Effector memory CD4-positive, alpha-beta T cell (primary cell): ENCODE results near the gene CSNK1A1L.
"Not testable (repeated sequence)": the region's sequence is repeated elsewhere in the genome, so short reads cannot be mapped to it uniquely, and the experiment has no call there.

Experiments used
- DNase-seq, 3 donors: peaks; one replicate each; pipeline ENCODE4 v3.0.0-alpha.2; 2020
- H3K27ac ChIP-seq: 2 replicates; pipeline ENCODE4 v1.7.0; 2013; ENCODE audit warnings: mild to moderate bottlenecking, low read length, moderate library complexity; ENCODE audit not compliant: insufficient read depth, poor library complexity, severe bottlenecking
- H3K27me3 ChIP-seq: replicated peaks from 2 replicates; pipeline ENCODE4 v1.7.0; 2013; ENCODE audit warnings: mild to moderate bottlenecking, low read length; ENCODE audit not compliant: insufficient read depth, control insufficient read depth, poor library complexity, severe bottlenecking
- H3K36me3 ChIP-seq: 2 replicates; pipeline ENCODE4 v1.7.0; 2013; ENCODE audit warnings: mild to moderate bottlenecking, low read length, moderate library complexity; ENCODE audit not compliant: control insufficient read depth, insufficient read depth
- H3K4me1 ChIP-seq: 2 replicates; pipeline ENCODE4 v1.7.0; 2013; ENCODE audit warnings: low read length, mild to moderate bottlenecking; ENCODE audit not compliant: control insufficient read depth, insufficient read depth, poor library complexity, severe bottlenecking
- H3K4me3 ChIP-seq: 2 replicates; pipeline ENCODE4 v1.7.0; 2013; ENCODE audit warnings: low read length, low read depth, mild to moderate bottlenecking; ENCODE audit not compliant: insufficient read depth, poor library complexity, severe bottlenecking
- H3K9me3 ChIP-seq: 2 replicates; pipeline ENCODE4 v1.7.0; 2013; ENCODE audit warnings: mild to moderate bottlenecking, low read length, moderate library complexity; ENCODE audit not compliant: control insufficient read depth

CSNK1A1L gene

DNA sequence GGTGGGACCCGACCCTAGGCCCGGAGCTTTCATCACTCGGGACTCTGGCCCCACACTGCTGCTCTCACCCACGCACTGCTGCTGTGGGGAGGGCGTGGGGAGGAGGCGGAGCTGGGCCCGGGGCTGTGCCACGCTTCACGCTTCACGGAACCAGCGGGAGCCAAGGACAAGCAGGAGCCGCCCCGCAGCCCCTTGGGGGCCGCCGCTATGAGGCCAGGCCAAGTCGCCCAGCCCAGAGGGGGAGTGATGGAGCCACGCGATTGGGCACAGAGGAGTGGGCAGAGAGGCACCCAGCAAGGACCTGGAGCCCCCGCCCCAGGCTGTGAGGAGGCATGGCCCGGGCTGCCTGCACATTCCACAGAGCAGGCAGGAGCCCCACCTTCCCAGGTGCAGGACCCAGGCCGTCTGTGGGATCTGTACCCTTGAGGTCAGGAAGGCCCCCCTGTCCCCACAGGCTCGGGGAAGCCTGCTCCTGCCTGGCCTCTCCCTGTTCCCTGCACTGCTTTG is 35.8 kb downstream of the CSNK1A1L start:
- Histone ChIP-seq H3K9me3 (no peaks in the 10 kb centered on the region), H3K4me1 (no peaks in the 10 kb centered on the region), H3K36me3 (no peaks in the 10 kb centered on the region), H3K27ac (no peak overlapping the region), H3K4me3 (no peak overlapping the region), H3K27me3 (no peaks in the 10 kb centered on the region)
- no peak for DNase-seq

- H3K4me3 ChIP-seq = no peak overlapping the region
- no peaks in the 10 kb centered on the region for H3K4me1 ChIP-seq
- H3K27ac ChIP-seq = no peak overlapping the region
- H3K27me3 ChIP-seq = no peaks in the 10 kb centered on the region
- no peaks in the 10 kb centered on the region for H3K9me3 ChIP-seq
- no peak for DNase-seq
- H3K36me3 ChIP-seq = no peaks in the 10 kb centered on the region
Measured at GRCh38 chr13:37068962-37069361, 36.5 kb downstream of the CSNK1A1L start.

- no peaks in the 10 kb centered on the region for H3K4me1 ChIP-seq
- H3K27ac ChIP-seq = no peak overlapping the region
- no peaks in the 10 kb centered on the region for H3K36me3 ChIP-seq
- H3K27me3 ChIP-seq = no peaks in the 10 kb centered on the region
- no peak for DNase-seq
- H3K9me3 ChIP-seq = no peaks in the 10 kb centered on the region
- H3K4me3 ChIP-seq = no peak overlapping the region
Measured at GRCh38 chr13:37067874-37068273, 37.6 kb downstream of the CSNK1A1L start.

DNA sequence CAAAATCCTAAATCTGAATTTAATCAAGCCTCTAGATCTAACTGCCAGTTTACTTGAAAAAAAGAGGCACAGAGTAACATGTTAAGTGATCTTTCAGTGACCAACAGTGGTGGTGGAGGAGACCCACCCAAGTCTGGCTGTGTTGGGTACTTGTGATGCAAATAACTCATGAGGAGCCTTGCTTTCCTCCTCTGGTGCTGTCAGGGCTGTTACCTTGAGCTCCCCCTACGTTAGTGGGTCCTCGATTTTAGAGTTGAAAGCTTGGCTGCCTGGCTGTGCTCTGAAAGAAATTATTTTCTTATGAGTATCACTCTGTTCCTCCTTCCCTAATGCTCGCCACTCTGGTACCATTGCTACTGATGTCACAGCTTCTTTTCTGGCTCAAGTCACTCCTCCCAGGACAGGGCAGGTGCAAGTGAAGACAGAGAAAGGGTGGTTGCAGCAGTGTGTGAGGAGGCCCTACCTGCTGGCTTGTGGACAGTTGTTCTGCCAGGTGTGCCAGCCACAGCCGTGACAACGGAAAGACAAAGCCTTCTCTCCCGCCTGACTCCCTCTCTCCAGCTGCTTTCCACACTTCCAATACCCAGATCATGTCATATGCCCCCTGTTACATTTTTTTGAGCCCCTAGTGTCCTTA is 39.5 kb downstream of the CSNK1A1L start:
- no peaks in the 10 kb centered on the region for H3K27me3 ChIP-seq
- H3K9me3 ChIP-seq = no peaks in the 10 kb centered on the region
- no peak overlapping the region for H3K4me3 ChIP-seq
- H3K4me1 ChIP-seq = no peaks in the 10 kb centered on the region
- no peak overlapping the region for H3K27ac ChIP-seq
- no peaks in the 10 kb centered on the region for H3K36me3 ChIP-seq
- no peak for DNase-seq

GRCh38 chr13:37059848-37060192 is 45.6 kb downstream of the CSNK1A1L start:
- Histone ChIP-seq H3K9me3 (no peaks in the 10 kb centered on the region), H3K27me3 (no peaks in the 10 kb centered on the region), H3K36me3 (peaks cover 4% of the 10 kb centered on the region), H3K4me3 (peak overlapping the region; percentile 89), H3K27ac (peak overlapping the region; percentile 94), H3K4me1 (peaks cover 9% of the 10 kb centered on the region)
- DNase-seq = no peak

DNA sequence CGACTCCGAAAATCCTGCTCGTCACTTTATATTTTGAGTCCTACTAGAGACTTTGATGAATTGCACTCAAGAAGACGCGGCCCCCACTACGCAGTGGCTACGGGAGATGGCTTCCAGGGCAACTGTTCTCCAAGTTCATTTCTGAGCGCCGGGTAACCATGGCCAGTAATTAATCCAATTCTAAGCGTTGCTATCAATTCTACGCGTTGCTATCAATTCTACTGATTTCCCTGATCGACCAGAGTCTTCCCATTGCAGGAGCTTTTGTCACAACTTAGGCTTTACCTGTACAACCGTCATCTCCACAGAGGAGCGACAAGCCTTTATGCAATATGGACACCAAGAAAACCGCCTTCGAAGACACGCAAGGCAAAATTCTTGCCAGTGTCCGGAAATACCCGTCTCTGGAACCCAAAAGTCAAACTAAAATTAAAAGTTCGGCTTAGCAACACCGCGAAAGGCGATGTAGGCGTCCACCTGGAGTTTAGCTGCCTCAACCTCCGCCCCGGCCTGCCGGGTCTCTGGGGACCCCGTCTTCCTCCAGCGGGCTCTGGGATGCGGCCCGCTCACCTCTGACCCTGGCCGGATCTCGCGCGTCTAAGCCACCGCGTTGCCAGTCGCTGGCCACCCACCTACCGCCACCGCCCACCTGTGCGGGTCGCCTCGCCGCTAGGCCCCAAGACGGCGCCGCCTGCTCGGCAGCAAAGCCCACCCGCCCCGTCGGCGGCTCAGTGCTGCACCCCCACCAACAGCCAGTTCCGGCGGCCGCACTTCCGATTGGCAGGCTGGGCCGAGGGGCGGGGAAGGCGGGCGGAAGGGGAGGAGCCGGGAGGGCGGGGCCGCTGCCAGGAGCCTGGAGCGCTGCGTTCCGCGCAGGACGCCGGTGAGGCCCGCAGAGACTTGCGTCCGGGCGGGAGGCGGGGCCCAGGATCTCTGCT is 46.3 kb downstream of the CSNK1A1L start, which contains the start of gene SUPT20H:
TSS of gene SUPT20H (minus strand) at position 779 of the 938 bp plus-strand sequence. CDS start 8,198 bp downstream, outside the sequence.
- peak within 1 kb of the TSS; percentile 89 for H3K4me3 ChIP-seq
- peak within 1 kb of the TSS; percentile 94 for H3K27ac ChIP-seq
- DNase-seq = peak; percentile 85 to 89 (median 89)
- H3K36me3 ChIP-seq = peaks cover 4% of the 10 kb centered on the region
- peaks cover 9% of the 10 kb centered on the region for H3K4me1 ChIP-seq
- no peaks in the 10 kb centered on the region for H3K27me3 ChIP-seq
- no peaks in the 10 kb centered on the region for H3K9me3 ChIP-seq

DNA sequence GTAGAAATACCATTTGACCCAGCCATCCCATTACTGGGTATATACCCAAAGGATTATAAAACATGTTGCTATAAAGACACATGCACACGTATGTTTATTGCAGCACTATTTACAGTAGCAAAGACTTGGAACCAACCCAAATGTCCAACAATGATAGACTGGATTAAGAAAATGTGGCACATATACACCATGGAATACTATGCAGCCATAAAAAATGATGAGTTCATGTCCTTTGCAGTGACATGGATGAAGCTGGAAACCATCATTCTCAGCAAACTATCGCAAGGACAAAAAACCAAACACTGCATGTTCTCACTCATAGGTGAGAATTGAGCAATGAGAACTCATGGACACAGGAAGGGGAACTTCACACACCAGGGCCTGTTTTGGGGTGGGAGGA is 49.2 kb downstream of the CSNK1A1L start:
- not testable (repeated sequence) for H3K36me3 ChIP-seq, H3K27me3 ChIP-seq, DNase-seq, H3K9me3 ChIP-seq, H3K27ac ChIP-seq, H3K4me3 ChIP-seq, H3K4me1 ChIP-seq
